GM21515 (cell line): ENCODE measurements around the gene CPVL.

ENCODE experiments used
- ATAC-seq: cut with Tn5 transposase; IDR thresholded peaks from one replicate; pipeline ENCODE4 v1.9.1; 2021; ENCODE audit not compliant: unreplicated experiment

CPVL gene

GRCh38 chr7:28981161-28981465 lies 165.2 kb downstream of the CPVL start:
- ATAC-seq, result no peak

DNA sequence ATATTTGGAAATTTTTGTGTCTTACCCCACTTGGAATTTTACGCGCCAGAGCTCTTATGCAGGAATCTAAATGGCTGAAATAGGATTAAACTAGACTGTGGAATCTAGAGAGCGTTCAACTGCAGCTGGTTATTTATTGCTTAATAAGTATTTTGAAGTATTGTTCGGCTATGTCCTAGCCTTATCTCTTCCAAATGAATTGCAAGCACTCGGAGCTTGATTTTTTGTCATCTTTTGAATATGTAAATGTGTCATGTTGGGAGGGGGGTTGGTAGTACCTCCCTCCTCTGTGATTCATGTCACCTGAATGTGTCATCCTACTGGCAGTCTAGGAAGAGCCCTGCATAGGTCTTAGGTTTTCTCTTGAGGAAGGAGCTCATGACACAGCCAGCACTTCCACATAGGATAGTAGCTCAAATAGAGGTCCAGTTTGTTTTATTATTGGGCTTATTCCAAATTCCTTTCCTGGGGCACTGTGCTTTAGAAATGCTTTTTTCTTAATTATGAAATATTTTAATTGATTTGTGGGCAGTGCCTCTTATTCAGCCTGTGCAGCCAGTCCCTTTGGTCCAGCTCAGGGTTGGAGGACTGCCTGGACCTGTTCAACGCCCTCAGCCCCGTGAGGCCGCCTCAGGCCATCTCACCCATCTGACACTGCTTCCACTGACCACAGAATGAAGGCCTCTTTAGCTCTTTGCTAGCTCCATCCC lies 165.7 kb downstream of the CPVL start:
- ATAC-seq, result no peak

GRCh38 chr7:28979776-28980175 lies 166.6 kb downstream of the CPVL start:
- no peak for ATAC-seq

- ATAC-seq, result no peak
Measured at GRCh38 chr7:28977881-28978280, 168.5 kb downstream of the CPVL start.

- ATAC-seq, result no peak
Measured at GRCh38 chr7:28976022-28976421, 170.3 kb downstream of the CPVL start.

- ATAC-seq, result no peak
Measured at GRCh38 chr7:28973591-28973990, 172.7 kb downstream of the CPVL start.

DNA sequence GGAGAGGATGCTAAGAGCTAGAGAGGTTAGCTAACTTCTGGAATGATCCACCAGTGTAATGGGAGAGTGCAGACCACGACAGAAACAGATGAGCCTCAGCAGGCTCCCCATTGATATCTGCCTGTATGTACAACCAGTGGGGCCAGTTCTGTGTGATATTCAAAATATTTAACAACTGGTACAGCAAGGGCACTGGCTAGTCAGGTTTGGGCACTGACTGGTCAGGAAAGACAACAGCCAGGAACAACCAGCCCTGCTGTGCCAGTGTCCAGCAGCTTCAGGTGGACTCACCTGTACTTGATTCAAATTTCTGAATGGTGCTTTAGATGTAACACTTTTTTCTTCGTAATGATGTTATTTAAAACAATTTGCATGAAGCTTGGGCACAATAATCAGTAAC lies 182.3 kb downstream of the CPVL start:
- no peak for ATAC-seq

DNA sequence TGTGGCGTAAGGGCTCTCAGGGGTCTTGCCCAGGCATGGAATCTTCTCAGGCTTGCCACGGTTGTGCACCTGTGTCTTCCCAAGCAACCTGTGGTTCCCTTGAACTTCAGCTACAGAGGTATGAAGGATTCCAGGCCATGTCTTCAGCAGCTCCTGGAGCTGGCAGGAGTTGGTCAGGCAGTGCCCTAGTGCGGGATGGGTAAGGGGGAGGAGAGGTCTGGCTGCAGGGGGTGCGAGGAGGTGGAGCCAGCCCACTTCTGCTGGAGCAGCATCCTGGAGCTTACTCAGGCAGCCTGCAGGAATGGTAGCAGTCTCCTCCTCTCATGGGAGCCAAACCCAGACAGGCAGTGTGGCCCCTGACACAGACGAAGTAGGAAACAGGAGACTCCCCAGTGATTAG lies 184.4 kb downstream of the CPVL start:
- no peak for ATAC-seq

DNA sequence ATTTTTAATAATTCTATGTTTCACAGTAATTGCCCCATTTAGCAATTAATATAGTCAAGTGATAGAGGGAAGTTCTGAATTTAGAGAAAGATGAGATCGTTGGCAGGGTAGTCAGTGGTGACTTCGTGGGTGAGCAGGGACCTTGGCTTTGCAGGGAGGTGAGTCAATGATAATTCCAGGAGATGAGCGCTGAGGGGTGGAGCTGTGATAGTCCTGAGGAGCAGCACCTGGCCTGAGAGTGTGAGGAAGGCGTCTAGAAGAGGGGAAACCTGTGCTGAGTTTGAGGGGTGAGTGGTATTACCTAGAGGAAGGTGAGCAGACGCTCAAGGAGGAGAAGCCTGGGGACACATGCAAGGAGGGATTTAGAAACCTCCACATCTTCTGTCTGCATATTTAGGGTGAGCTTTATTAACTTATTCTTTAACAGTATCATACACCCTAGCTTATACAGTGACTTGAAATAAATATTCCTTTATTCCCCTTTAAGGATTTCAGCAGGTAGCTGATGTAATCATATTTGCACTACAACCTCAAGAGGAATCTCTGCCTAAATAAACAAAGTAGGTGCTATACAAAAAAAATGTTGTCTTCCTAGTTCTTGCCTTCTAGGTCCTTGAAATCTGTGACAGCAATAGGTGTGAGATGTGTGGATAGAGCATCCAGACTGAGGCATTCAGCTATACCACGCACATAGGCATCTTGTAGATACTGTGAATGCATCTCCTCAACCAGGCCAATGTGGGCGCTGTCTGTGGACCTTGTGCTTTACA lies 186.1 kb downstream of the CPVL start:
- ATAC-seq, result no peak

- ATAC-seq, result no peak
Measured at GRCh38 chr7:28958980-28959347, 187.4 kb downstream of the CPVL start.

GRCh38 chr7:28958235-28958979 lies 187.9 kb downstream of the CPVL start, which contains the start of gene TRIL:
TRIL (minus strand) TSS chr7:28958330; CDS start chr7:28958046, 284 bp downstream.
- no peak for ATAC-seq

- no peak for ATAC-seq
Measured at GRCh38 chr7:28957751-28958234, 188.5 kb downstream of the CPVL start.

GRCh38 chr7:28957064-28957750 lies 189.1 kb downstream of the CPVL start:
- no peak for ATAC-seq

- ATAC-seq, result no peak
Measured at GRCh38 chr7:28956608-28957063, 189.7 kb downstream of the CPVL start.

GRCh38 chr7:28955718-28956607 lies 190.4 kb downstream of the CPVL start:
- ATAC-seq, result no peak

DNA sequence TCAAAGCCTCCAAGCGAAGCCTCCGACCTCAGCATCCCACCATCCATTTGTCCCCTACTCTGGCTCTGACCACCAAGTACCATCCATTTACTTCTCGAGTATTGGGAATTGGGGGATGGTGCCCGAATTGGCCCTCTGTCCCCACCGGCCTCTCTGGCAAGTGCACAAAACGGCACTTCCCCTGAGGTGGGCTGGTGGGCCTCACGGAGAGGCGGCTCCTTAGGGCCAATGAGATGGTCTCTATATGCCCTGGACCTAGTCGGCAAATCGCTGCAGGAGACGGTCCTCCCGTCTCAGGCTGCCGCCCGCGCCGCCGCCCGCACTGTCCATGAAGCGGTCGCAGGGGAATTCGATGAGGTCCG lies 191.0 kb downstream of the CPVL start:
- no peak for ATAC-seq

GRCh38 chr7:28954946-28955345 lies 191.4 kb downstream of the CPVL start:
- ATAC-seq, result no peak

DNA sequence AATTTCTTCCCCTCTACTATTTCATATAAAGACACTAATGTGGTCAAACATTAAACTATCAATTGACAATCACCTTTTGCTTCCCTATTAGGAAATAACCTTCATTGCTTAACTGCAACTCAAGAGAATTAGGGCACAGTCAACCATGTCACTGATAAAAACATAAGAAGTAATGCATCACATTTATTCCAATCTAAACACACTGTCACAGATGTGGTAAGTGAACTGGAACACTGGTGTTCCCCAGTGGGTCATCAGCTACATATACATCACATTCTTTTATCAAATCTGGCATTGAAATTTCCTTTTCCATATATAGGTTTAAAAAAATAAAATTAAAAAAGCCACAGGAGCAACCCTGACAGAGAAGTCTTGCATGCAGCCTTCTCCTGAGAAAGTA lies 191.9 kb downstream of the CPVL start:
- ATAC-seq, result no peak

DNA sequence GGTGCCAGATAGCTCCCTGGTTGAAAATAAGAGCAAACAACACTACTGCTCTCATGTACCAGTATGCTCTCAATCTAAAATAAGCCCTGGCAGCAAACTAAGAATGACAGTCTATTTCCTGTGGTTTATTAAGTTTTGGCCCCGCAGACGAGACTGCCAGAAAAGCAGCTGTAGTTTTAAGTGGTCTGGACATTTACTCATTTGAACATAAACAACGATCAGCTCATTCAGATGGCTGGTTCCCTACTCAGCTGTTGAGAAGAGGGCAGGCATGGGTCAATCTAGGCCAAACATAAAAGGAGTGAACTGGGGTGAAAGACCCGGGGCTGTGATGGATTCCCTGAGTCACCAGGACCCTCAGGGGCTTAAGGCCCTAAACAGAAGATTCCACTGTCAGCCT lies 192.7 kb downstream of the CPVL start:
- no peak for ATAC-seq
